Right kidney (tissue), 1 donor: Measurements from ENCODE around the gene SNX14.

Experiments
- DNase-seq: peaks from one replicate; pipeline ENCODE4 v3.0.0-alpha.2; 2016

The SNX14 gene

DNA sequence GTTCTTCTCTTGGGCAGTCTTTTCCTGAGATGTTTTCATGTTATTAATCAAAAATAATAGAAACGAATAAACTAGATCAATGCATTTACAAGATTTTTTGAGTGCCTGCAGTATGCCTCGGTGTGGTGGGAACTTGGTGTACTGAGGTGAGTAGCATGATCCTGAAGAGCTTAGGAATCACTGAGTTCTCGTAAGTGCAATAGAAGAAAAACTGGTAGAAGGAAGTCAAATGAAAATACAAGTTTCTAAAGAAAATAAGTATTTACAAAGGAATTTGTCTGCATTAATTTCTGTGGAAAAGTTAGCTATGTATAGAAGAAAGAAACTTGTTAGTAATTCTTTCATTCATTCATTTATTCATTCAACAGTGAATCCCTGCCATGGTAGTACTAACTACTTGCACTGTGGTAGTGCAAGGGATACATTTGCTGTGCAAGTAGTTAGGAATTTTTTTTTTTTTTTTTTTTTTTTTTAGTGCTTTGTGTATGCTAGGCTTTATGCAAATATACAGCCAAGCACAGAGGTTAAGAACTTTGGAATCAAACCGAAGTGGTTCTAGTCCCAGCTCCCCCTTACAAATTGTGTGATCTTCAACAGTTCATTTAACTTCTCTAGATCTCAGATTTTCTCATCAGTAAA is 129.9 kb downstream of the SNX14 start:
- DNase-seq = no peak

DNA sequence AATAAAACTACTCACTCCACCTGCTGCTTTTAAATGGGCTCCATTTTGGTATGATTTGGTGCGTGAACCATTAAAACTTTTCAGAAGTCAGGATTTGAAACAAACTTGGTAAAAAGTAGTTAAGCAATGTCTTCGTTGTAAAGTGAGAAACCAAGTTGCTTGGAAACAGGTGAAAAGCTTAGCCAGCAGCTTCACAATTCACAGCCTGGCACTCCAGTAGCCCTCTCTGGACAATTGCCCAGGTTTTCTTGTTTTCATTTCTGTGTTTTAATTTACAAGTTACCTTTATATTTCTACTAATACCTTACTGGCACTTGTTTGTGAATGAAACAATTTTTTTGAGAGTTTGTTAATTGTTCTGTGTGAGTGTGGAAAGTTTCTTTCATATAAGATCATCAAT is 131.0 kb downstream of the SNX14 start:
- no peak for DNase-seq

DNA sequence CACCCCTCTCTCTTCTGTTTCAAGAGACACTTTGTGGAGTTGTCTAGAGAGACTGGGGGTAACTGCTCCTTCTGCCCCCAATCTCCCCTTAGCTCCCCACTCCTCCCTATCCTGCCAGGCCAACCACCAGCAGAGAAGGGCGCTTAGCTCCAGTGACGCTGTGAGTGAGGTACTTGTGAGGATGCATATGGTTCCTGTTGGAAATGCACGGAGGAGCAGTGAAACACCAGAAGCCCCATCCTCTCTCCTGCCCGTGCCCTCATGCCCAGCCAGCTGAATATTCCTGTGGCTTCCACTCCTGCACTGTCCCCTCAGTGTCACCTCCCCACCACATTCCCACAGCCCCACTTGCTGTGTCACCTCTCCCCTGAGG is 131.9 kb downstream of the SNX14 start:
- DNase-seq = no peak

DNA sequence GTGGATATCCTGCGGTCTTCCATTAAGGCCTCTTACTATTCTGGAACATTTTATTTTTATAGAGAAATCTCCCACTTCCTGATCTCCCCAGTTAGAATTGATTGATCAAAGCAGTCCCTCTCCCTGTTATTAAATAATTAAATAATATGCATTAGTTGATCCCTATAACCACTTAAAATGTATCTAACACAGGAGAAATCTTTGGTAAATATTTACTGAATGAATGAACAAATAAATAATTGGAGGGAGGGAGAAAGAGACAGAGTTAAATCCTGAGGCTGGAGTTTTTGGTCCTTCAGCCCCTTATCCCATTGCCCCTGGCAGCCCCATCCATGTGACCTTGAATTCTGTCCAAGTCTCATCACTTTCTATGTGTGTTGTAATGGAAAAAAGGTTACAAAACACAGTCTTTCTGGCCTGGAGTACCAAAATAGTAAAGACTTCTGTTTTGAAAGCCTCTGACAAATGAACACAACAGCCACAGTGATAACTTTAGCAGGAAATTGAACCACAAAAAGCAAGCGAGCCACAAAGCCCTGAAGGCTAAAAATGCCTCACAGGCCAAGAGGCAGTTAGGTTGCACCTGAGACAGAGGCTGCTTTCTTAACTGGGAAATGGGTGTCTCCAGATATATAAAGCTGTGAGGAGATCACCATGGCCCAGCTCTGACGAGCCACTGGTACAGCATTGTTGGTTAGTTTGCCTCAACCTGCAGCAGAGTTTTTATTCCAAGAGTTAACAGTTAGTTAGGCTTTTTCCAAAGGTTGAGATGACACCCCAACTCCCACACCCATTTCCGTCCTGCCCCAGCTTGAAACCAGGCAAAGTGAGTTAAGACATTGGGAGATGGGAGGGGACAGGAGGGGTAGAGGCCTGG is 132.5 kb downstream of the SNX14 start:
- no peak for DNase-seq

DNA sequence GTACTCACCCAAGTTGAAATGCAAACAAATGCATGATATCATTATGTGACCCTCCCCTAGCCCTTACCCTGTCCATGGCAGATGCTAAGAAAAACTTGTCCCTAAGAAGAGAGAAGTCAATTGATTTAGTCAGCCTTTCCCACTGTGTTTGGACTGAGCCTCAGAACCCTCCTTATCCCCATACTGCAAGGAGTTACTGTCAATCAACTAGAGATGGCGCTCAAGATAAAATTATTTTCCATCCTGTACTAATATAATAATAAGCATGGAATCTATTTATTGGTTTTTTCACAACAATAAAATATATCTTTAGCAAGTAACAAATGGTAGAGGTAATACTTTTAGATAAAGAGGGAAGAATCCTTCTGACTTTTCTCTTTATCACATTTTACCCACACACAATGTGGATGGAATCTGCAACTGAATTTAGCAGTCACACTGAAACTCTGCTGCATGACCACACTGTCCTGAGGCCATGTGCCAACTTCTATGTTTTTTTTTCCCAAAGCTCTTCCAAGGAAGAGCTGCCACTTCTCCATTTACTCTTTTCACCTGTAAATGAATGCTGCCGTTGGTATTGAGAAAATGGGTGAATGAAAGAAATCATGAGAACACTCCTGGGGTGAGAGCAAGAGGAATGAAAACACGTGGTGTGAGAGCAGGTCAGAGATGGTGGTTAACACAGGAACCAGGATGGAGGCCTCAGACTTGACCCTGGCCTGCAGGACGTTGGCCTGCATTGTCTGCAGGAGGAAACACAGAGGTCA is 133.3 kb downstream of the SNX14 start:
- DNase-seq = no peak

DNA sequence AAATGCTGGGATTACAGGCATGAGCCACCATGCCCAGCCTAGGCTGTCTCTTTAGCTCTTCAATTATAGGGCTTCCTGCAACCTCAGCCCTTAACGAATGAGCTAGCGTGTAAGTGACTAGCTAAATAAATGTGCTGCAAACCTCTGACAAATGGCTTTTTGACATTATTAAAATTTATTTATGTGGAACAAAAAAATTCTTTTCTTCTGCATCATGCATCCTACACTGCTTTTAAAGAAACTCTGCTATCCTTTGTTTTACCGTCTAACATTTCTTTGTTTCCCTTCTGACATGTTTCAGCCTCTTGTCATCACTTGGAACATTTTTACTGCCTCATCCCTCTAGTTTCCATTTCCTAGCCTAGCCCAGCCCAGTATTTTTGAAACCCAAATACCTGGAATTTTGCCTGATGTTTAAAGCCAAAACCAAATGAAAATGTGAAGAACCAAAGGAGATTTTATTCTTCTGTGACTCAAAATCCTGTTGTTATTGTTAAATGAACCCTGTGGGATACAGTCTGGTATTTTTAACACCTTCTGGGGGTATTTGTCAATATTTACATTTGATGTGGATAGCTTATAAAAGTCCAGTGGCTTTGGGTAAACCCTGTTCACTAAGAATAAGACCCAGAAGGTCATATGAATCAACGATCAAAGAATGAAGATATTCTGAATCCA is 134.3 kb downstream of the SNX14 start:
- DNase-seq = no peak

DNA sequence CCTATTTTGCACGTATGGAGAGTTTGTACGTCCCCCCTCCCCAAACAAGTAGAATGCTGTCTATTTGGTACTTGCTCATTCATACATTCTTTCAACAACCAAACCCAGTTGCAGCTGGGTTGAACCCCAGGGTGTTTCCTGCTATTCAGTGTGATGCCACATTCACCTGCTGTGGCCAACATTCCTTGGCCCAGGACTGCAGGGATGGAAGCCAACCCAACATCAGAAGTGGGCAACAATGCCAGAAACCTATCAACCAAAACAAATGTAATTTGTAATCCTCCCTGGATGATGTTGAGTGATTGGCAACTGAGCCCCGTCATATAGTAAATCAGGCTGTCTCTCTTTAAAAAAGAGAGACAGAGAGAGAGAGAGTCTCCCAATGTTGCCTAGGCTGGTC is 134.9 kb downstream of the SNX14 start:
- DNase-seq = no peak

DNA sequence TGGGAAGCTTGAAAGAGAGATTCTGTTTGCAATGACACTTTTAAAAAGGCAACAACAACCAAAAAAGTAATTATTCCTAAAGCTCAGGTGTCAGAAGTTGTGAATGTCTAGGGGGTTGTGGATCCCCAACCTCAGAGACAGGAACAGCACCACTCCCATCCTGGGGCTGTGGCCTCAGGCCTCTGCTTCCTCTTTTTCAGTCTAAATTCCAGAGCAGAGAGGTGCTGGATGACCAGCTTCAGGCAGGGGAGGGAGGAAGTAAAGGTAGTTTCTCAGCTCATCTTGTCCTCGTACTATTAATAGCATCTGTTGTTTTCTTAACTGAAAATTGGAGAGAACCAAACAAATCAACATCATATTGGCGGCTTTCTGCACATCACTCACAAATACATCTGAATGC is 135.5 kb downstream of the SNX14 start:
- no peak for DNase-seq

DNA sequence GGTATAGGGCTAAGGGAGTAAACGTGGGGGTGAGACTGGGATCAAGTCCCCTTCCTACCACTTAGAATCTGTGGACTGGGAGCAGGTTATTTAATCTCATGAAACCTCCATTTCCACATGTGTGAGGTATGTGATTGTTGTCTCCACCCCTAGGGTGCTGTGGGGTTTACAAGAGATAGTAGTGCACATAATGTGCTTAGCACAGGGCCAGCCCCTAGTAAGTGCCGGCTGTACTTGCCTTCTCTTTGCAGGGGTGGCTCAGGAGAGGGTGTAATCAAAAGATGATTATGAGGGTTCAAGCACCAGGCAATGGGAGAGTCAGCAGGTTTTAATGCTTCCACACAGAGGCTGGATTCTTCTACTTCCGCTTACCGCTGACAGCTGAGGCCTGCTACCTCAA is 136.9 kb downstream of the SNX14 start:
- DNase-seq = no peak
